Muscle of leg (tissue), 11 donors: ENCODE measurements around the gene LUC7L. TPM values are rescaled to one million over a fixed set of nuclear protein-coding genes. Genes with fewer than 3 reads are reported as not detected.
"Not testable (repeated sequence)": the region's sequence is repeated elsewhere in the genome, so short reads cannot be mapped to it uniquely, and the experiment has no call there.

Experiments used
- DNase-seq: peaks from one replicate; pipeline ENCODE4 v3.0.0; 2013
- H3K27ac ChIP-seq: one replicate; pipeline ENCODE4 v1.5.1; 2013; ENCODE audit warnings: mild to moderate bottlenecking, low read length, control low read depth
- H3K27me3 ChIP-seq: one replicate; pipeline ENCODE4 v1.6.1; 2013; ENCODE audit warnings: low read length; ENCODE audit not compliant: control insufficient read depth, insufficient read depth
- H3K36me3 ChIP-seq: one replicate; pipeline ENCODE4 v1.6.1; 2013; ENCODE audit warnings: low read length; ENCODE audit not compliant: control insufficient read depth, insufficient read depth
- H3K4me1 ChIP-seq: one replicate; pipeline ENCODE4 v1.6.1; 2013; ENCODE audit warnings: low read length; ENCODE audit not compliant: control insufficient read depth, insufficient read depth
- H3K4me3 ChIP-seq: one replicate; pipeline ENCODE4 v1.5.1; 2013; ENCODE audit warnings: low read length, control low read depth
- H3K9me3 ChIP-seq: replicated peaks from 2 replicates; pipeline ENCODE4 v1.6.1; 2013; ENCODE audit warnings: low read depth, low read length; ENCODE audit not compliant: control insufficient read depth
- WGBS: methylation state at CpG from one replicate; pipeline ENCODE4 v1.1.5; 2013; ENCODE audit warnings: missing lambda C conversion rate; ENCODE audit not compliant: insufficient coverage; 5-methylcytosine and 5-hydroxymethylcytosine counted together
- polyA plus RNA-seq, 8 donors: library from polyadenylated mRNA; unstranded; fragments of 120-200 nt; gene quantifications; one replicate each; pipeline versions ENCODE4 v1.2.1 to v1.2.3, GENCODE V29; 2013; ENCODE audit warnings: inconsistent platforms in 1 of 8, low replicate concordance in 1 of 8; ENCODE audit not compliant: insufficient read length in 8 of 8, insufficient read depth in 1 of 8
- total RNA-seq: library from RNA; stranded (reverse); fragments of 120-200 nt; gene quantifications from one replicate; pipeline ENCODE4 v1.2.4, GENCODE V29; 2013

LUC7L gene
- total and polyA plus RNA-seq, 9 donors, result 59.1 to 89.4 (median 67.4) TPM

DNA sequence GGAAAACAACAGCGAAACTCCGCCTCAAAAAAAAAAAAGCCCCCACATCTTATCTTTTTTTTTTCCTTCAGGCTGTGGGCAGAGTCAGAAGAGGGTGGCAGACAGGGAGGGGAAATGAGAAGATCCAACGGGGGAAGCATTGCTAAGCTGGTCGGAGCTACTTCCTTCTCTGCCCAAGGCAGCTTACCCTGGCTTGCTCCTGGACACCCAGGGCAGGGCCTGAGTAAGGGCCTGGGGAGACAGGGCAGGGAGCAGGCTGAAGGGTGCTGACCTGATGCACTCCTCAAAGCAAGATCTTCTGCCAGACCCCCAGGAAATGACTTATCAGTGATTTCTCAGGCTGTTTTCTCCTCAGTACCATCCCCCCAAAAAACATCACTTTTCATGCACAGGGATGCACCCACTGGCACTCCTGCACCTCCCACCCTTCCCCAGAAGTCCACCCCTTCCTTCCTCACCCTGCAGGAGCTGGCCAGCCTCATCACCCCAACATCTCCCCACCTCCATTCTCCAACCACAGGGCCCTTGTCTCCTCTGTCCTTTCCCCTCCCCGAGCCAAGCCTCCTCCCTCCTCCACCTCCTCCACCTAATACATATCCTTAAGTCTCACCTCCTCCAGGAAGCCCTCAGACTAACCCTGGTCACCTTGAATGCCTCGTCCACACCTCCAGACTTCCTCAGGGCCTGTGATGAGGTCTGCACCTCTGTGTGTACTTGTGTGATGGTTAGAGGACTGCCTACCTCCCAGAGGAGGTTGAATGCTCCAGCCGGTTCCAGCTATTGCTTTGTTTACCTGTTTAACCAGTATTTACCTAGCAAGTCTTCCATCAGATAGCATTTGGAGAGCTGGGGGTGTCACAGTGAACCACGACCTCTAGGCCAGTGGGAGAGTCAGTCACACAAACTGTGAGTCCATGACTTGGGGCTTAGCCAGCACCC lies 54.0 kb downstream of the LUC7L start:
- no peak overlapping the region for H3K27ac ChIP-seq
- no peak for DNase-seq
- H3K4me1 ChIP-seq, result peaks cover 10% of the 10 kb centered on the region
- no peaks in the 10 kb centered on the region for H3K9me3 ChIP-seq
- WGBS, result 25% methylated on average over 3 of the region's 8 CpGs
- no peak overlapping the region for H3K4me3 ChIP-seq
- H3K27me3 ChIP-seq, result peaks cover 70% of the 10 kb centered on the region
- H3K36me3 ChIP-seq, result no peaks in the 10 kb centered on the region

- H3K36me3 ChIP-seq, DNase-seq, H3K4me1 ChIP-seq, H3K27ac ChIP-seq, H3K9me3 ChIP-seq, H3K4me3 ChIP-seq: not testable (repeated sequence)
- WGBS, result 4% methylated on average over 5 of the region's 13 CpGs
- H3K27me3 ChIP-seq, result peaks cover 68% of the 10 kb centered on the region
Observed at GRCh38 chr16:173928-174769, 55.1 kb downstream of the LUC7L start.

DNA sequence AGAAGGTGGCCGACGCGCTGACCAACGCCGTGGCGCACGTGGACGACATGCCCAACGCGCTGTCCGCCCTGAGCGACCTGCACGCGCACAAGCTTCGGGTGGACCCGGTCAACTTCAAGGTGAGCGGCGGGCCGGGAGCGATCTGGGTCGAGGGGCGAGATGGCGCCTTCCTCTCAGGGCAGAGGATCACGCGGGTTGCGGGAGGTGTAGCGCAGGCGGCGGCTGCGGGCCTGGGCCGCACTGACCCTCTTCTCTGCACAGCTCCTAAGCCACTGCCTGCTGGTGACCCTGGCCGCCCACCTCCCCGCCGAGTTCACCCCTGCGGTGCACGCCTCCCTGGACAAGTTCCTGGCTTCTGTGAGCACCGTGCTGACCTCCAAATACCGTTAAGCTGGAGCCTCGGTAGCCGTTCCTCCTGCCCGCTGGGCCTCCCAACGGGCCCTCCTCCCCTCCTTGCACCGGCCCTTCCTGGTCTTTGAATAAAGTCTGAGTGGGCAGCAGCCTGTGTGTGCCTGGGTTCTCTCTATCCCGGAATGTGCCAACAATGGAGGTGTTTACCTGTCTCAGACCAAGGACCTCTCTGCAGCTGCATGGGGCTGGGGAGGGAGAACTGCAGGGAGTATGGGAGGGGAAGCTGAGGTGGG lies 55.9 kb downstream of the LUC7L start:
- H3K27ac ChIP-seq, H3K4me3 ChIP-seq, H3K4me1 ChIP-seq, DNase-seq, H3K9me3 ChIP-seq, H3K36me3 ChIP-seq: not testable (repeated sequence)
- 3% methylated on average over 16 of the region's 44 CpGs for WGBS
- H3K27me3 ChIP-seq, result peaks cover 68% of the 10 kb centered on the region

- DNase-seq, H3K4me3 ChIP-seq, H3K36me3 ChIP-seq, H3K27ac ChIP-seq, H3K4me1 ChIP-seq, H3K9me3 ChIP-seq: not testable (repeated sequence)
- peaks cover 68% of the 10 kb centered on the region for H3K27me3 ChIP-seq
- WGBS, result no CpG with 5 or more reads among the region's 74 CpGs
Observed at GRCh38 chr16:172374-172941, 56.8 kb downstream of the LUC7L start, which contains the start of gene HBA2. Gene HBA2, plus strand, starts transcription at chr16:172876. Its CDS starts 37 bp downstream, at chr16:172913.

DNA sequence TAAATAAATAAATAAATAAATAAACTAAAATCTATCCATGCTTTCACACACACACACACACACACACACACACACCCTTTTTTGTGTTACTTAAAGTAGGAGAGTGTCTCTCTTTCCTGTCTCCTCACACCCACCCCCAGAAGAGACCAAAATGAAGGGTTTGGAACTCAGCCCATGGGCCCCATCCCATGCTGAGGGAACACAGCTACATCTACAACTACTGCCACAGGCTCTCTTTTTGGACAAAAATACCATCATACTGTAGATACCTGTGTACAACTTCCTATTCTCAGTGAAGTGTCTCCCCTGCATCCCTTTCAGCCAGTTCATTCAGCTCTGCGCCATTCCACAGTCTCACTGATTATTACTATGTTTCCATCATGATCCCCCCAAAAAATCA lies 58.5 kb downstream of the LUC7L start:
- peaks cover 9% of the 10 kb centered on the region for H3K4me1 ChIP-seq
- H3K27ac ChIP-seq, result no peak overlapping the region
- H3K27me3 ChIP-seq, result peaks cover 76% of the 10 kb centered on the region
- no peaks in the 10 kb centered on the region for H3K36me3 ChIP-seq
- no peak overlapping the region for H3K4me3 ChIP-seq
- WGBS, result no CpG with 5 or more reads among the region's 1 CpG
- DNase-seq, result no peak
- H3K9me3 ChIP-seq, result no peaks in the 10 kb centered on the region

GRCh38 chr16:170088-170507 lies 59.2 kb downstream of the LUC7L start:
- H3K36me3 ChIP-seq, H3K9me3 ChIP-seq, H3K27ac ChIP-seq, H3K4me3 ChIP-seq, DNase-seq: not testable (repeated sequence)
- Histone ChIP-seq H3K4me1 (peaks cover 15% of the 10 kb centered on the region), H3K27me3 (peaks cover 78% of the 10 kb centered on the region)
- WGBS, result 7% methylated on average over 3 of the region's 5 CpGs

GRCh38 chr16:169014-169413 lies 60.2 kb downstream of the LUC7L start:
- Histone ChIP-seq H3K27ac (no peak overlapping the region), H3K9me3 (no peaks in the 10 kb centered on the region), H3K36me3 (no peaks in the 10 kb centered on the region), H3K27me3 (peaks cover 73% of the 10 kb centered on the region), H3K4me1 (peaks cover 17% of the 10 kb centered on the region), H3K4me3 (no peak overlapping the region)
- DNase-seq, result no peak
- 13% methylated on average over 1 of the region's 3 CpGs for WGBS

- no peaks in the 10 kb centered on the region for H3K9me3 ChIP-seq
- peaks cover 71% of the 10 kb centered on the region for H3K27me3 ChIP-seq
- WGBS, result 59% methylated on average over 6 of the region's 6 CpGs
- H3K27ac ChIP-seq, result no peak overlapping the region
- H3K4me3 ChIP-seq, result no peak overlapping the region
- no peaks in the 10 kb centered on the region for H3K36me3 ChIP-seq
- no peak for DNase-seq
- peaks cover 17% of the 10 kb centered on the region for H3K4me1 ChIP-seq
Observed at GRCh38 chr16:168424-168823, 60.8 kb downstream of the LUC7L start.

GRCh38 chr16:167122-167690 lies 62.0 kb downstream of the LUC7L start:
- WGBS, result 3% methylated on average over 9 of the region's 11 CpGs
- H3K27me3 ChIP-seq, result peaks cover 76% of the 10 kb centered on the region

More at GRCh38 chr16:167122-167690, 62.0 kb downstream of the LUC7L start:
- Histone ChIP-seq H3K4me1 (peaks cover 17% of the 10 kb centered on the region), H3K9me3 (no peaks in the 10 kb centered on the region), H3K27ac (no peak overlapping the region), H3K36me3 (no peaks in the 10 kb centered on the region), H3K4me3 (no peak overlapping the region)
- no peak for DNase-seq
